Measurements from ENCODE around the gene PIR. TPM values are rescaled to one million over a fixed set of nuclear protein-coding genes. Genes with fewer than 3 reads are reported as not detected.

PIR gene
- total RNA-seq, 3 donors from 2014 or later (not counting 1 experiment from before 2014, with no cell fraction given): 0.57 TPM; not detected in 2

DNA sequence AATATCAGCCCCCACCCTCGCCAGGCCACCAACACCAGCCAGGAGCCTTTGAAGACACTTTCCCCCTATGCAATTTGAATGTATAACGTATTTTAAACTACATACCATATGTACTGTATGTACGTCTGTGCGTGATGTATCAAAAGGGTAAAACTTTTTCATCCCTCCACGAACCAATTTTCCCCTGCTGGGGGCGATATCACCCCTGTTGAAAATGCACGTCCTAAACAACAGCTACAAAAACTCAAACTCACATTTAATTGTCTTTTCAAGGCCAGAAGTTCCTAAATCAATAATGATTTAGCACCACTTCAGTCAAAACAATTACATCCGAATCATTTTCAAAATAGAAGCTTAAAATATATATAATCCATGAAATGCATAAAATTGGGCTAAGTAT, 110.3 kb downstream of the PIR start:
- no peak overlapping the region for H3K4me3 Mint-ChIP-seq
- H3K9me3 Mint-ChIP-seq: no peaks in the 10 kb centered on the region
- TF ChIP-seq, protein P1, sequence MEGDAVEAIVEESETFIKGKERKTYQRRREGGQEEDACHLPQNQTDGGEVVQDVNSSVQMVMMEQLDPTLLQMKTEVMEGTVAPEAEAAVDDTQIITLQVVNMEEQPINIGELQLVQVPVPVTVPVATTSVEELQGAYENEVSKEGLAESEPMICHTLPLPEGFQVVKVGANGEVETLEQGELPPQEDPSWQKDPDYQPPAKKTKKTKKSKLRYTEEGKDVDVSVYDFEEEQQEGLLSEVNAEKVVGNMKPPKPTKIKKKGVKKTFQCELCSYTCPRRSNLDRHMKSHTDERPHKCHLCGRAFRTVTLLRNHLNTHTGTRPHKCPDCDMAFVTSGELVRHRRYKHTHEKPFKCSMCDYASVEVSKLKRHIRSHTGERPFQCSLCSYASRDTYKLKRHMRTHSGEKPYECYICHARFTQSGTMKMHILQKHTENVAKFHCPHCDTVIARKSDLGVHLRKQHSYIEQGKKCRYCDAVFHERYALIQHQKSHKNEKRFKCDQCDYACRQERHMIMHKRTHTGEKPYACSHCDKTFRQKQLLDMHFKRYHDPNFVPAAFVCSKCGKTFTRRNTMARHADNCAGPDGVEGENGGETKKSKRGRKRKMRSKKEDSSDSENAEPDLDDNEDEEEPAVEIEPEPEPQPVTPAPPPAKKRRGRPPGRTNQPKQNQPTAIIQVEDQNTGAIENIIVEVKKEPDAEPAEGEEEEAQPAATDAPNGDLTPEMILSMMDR (IDR thresholded peaks at IDR 0.05): no peak
- 83% methylated on average over 8 of the region's 8 CpGs for WGBS (ENCODE audit: insufficient coverage)
- Histone ChIP-seq H3K4me3 (ENCODE audit: low read length) (no peak overlapping the region), H3K9me3 (ENCODE audit: control insufficient read depth, insufficient read depth, low read length) (no peaks in the 10 kb centered on the region), H3K27me3 (ENCODE audit: control insufficient read depth, insufficient read depth, low read length) (no peaks in the 10 kb centered on the region), H3K4me1 (ENCODE audit: control insufficient read depth, insufficient read depth, low read length) (no peaks in the 10 kb centered on the region), H3K27ac (ENCODE audit: low read length) (no peak overlapping the region), H3K36me3 (ENCODE audit: control insufficient read depth, insufficient read depth, low read length) (no peaks in the 10 kb centered on the region)
- intact Hi-C loops (cut with micrococcal nuclease): no loop called here
- no peak for ATAC-seq
- H3K27ac Mint-ChIP-seq: no peak overlapping the region
- H3K4me1 Mint-ChIP-seq: no peaks in the 10 kb centered on the region
- H3K36me3 Mint-ChIP-seq: no peaks in the 10 kb centered on the region
- no peak for DNase-seq
- peaks cover 6 to 56% of the 10 kb centered on the region in 2 donors for H3K27me3 Mint-ChIP-seq (ENCODE audit: low read depth in 2 of 2)

DNA sequence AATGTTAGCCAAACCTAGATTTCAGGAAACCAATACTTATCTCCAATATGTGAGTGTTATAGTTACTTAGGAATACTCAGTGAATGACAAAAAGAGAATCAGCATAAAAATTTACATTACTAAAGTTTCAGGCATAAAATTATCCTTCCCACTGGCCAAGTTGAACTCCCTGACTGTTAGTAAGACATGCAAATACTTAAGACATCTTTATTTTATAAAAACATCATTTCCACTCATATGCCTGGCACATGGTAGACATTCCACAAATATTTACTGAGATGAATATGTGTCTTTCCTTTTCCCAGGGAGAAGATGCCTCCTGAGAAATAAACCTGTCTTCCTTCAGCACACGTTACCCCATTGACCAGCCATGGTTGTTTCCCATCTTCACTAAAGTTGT, 116.2 kb downstream of the PIR start:
- Histone ChIP-seq H3K36me3 (ENCODE audit: control insufficient read depth, insufficient read depth, low read length) (no peaks in the 10 kb centered on the region), H3K27ac (ENCODE audit: low read length) (no peak overlapping the region), H3K4me3 (ENCODE audit: low read length) (no peak overlapping the region), H3K27me3 (ENCODE audit: control insufficient read depth, insufficient read depth, low read length) (no peaks in the 10 kb centered on the region), H3K4me1 (ENCODE audit: control insufficient read depth, insufficient read depth, low read length) (no peaks in the 10 kb centered on the region), H3K9me3 (ENCODE audit: control insufficient read depth, insufficient read depth, low read length) (no peaks in the 10 kb centered on the region)
- Mint-ChIP-seq H3K9me3 (no peaks in the 10 kb centered on the region), H3K36me3 (no peaks in the 10 kb centered on the region), H3K27me3 (ENCODE audit: low read depth in 2 of 2) (peaks cover 3 to 20% of the 10 kb centered on the region in 2 donors), H3K4me1 (no peaks in the 10 kb centered on the region), H3K4me3 (no peak overlapping the region), H3K27ac (no peak overlapping the region)
- ATAC-seq: no peak
- TF ChIP-seq, protein P1 (IDR thresholded peaks at IDR 0.05): no peak
- intact Hi-C loops (cut with micrococcal nuclease): no loop called here
- DNase-seq: no peak
- WGBS (ENCODE audit: insufficient coverage): no CpG with 5 or more reads among the region's 1 CpG

- WGBS (ENCODE audit: insufficient coverage): no CpG with 5 or more reads among the region's 3 CpGs
- intact Hi-C loops (cut with micrococcal nuclease): no loop called here
- no peaks in the 10 kb centered on the region for H3K36me3 ChIP-seq (ENCODE audit: control insufficient read depth, insufficient read depth, low read length)
- TF ChIP-seq, protein P1 (IDR thresholded peaks at IDR 0.05): no peak
- no peaks in the 10 kb centered on the region for H3K4me1 ChIP-seq (ENCODE audit: control insufficient read depth, insufficient read depth, low read length)
- H3K9me3 ChIP-seq (ENCODE audit: control insufficient read depth, insufficient read depth, low read length): no peaks in the 10 kb centered on the region
- no peak overlapping the region for H3K27ac Mint-ChIP-seq
- no peak overlapping the region for H3K27ac ChIP-seq (ENCODE audit: low read length)
- H3K9me3 Mint-ChIP-seq: no peaks in the 10 kb centered on the region
- DNase-seq (no peak), ATAC-seq (no peak)
- H3K4me3 ChIP-seq (ENCODE audit: low read length): no peak overlapping the region
- no peaks in the 10 kb centered on the region for H3K36me3 Mint-ChIP-seq
- peaks cover 6 to 17% of the 10 kb centered on the region in 2 donors for H3K27me3 Mint-ChIP-seq (ENCODE audit: low read depth in 2 of 2)
- H3K4me3 Mint-ChIP-seq: no peak overlapping the region
- no peaks in the 10 kb centered on the region for H3K27me3 ChIP-seq (ENCODE audit: control insufficient read depth, insufficient read depth, low read length)
- H3K4me1 Mint-ChIP-seq: no peaks in the 10 kb centered on the region
Observed at GRCh38 chrX:15373976-15374375, 119.2 kb downstream of the PIR start.

All from natural killer cell (primary cell).